Peyer's patch (tissue), 4 donors: ENCODE data around the gene C9orf50. TPM values are rescaled to one million over a fixed set of nuclear protein-coding genes. Genes with fewer than 3 reads are reported as not detected.

Source experiments
- DNase-seq, 3 donors: peaks; one replicate each; pipeline ENCODE4 v3.0.0-alpha.2; 2017 to 2019
- H3K27ac ChIP-seq, 4 donors: fragments of 200-600 bp; sonication (generic); one replicate each; pipeline ENCODE4 v1.5.1; 2016 to 2019
- H3K27me3 ChIP-seq, 2 donors: fragments of 200-600 bp; sonication (generic); one replicate each; pipeline ENCODE4 v1.5.1; 2019
- H3K36me3 ChIP-seq, 3 donors: fragments of 200-600 bp; sonication (generic); one replicate each; pipeline ENCODE4 v1.5.1; 2016 to 2019
- H3K4me1 ChIP-seq, 4 donors: fragments of 200-600 bp; sonication (generic); one replicate each; pipeline ENCODE4 v1.5.1; 2016 to 2019
- H3K4me3 ChIP-seq, 4 donors: fragments of 200-600 bp; sonication (generic); 1 replicate in 3 of 4; 2 replicates in 1 of 4; pipeline ENCODE4 v1.5.1; 2016 to 2019; ENCODE audit warnings: mild to moderate bottlenecking in 1 of 4
- H3K9me3 ChIP-seq, 4 donors: fragments of 200-600 bp; sonication (generic); one replicate each; pipeline ENCODE4 v1.5.1; 2016 to 2019; ENCODE audit warnings: mild to moderate bottlenecking in 1 of 4
- POLR2A ChIP-seq, 2 donors: fragments of 450-650 bp; IDR thresholded peaks; one replicate each; pipeline ENCODE4 v1.5.1; 2017; ENCODE audit warnings: antibody characterized with exemption in 2 of 2, mild to moderate bottlenecking in 2 of 2, moderate library complexity in 2 of 2
- total RNA-seq, 4 donors: library from RNA; depleted of rRNA; stranded (reverse); fragments of >200 nt; gene quantifications; one replicate each; pipeline ENCODE4 v1.1.0, GENCODE V29; 2016
- TF ChIP-seq, protein P1 (sequence below), 6 experiments: fragments of 450-650 bp in 4 of 6; fragments of 200-600 bp in 2 of 6; sonication (generic) in 1 of 6; IDR thresholded peaks; one replicate each; pipeline ENCODE4 v1.5.1; 2017 to 2019; ENCODE audit warnings: antibody characterized with exemption in 6 of 6, mild to moderate bottlenecking in 3 of 6, moderate library complexity in 1 of 6

C9orf50 gene
- total RNA-seq, 4 donors from 2014 or later = not detected

DNA sequence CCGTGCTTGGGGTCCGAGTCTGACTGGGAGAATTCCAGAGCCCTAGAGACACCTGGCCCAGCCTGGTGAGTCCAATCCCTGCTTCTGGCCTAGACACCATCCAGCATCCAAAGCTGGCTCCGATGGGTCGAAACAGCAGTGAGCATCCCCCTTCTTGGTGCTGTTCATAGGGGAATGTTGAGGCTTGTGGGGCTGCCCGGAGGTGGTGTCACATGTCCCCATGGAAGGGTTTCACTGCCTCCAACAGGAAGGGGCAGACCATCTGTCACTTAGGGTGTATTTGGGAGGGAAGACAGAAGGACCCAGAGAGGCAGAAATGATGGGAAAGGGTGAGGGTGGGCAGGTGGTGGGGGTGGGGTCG, 13.9 kb downstream of the C9orf50 start:
- Histone ChIP-seq H3K4me3 (no peak overlapping the region), H3K27me3 (no peaks in the 10 kb centered on the region), H3K36me3 (no peaks in the 10 kb centered on the region), H3K4me1 (peaks cover 0 to 35% (median 17%) of the 10 kb centered on the region in 4 donors), H3K9me3 (no peaks in the 10 kb centered on the region), H3K27ac (peak overlapping the region; percentile 32 to 85 (median 73))
- DNase-seq = no peak
- TF ChIP-seq POLR2A (IDR thresholded peaks at IDR 0.05) = no peak

DNA sequence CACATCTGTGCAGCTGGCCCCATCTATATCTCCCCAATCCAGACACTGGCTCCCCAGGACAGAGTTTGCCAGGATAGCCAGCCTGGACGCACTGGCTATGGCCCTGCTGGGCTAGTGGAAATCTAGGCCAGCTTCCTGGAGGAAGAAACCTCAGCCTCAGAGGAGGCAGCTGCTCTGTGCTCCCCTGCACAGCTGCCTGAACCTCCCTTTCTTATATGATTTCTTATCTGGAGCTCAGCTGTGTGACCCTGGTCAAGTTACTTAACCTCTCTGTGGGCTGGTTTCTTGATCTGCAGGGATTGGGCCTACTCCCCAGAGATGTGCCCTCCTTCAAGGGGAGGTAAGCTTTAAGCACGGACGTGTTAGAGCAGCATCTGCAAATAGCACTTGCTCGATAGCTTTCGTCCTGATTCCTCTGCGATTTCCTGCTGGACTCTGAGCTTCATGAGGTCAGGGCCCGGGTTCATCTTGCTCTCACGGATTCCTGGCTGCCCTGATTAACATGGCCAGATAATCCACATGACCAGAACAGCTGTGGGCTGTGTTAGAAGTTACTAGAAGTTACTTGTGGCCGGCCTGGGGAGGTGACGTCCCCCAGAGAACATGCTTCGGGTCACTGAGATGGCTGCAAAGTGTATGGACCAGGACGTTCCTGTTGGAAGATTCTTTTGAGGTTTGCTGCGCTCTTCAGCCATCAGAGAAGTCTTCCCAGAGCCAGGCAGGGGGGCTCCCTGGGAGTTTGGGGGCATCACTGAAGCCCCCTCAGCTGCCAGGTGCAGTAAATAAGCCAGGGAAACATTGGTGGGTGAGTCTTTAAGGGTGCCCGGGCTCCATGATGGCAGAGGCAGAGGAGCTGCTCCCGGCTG, 14.5 kb downstream of the C9orf50 start:
- no peak for TF ChIP-seq POLR2A (IDR thresholded peaks at IDR 0.05)
- TF ChIP-seq, protein P1, sequence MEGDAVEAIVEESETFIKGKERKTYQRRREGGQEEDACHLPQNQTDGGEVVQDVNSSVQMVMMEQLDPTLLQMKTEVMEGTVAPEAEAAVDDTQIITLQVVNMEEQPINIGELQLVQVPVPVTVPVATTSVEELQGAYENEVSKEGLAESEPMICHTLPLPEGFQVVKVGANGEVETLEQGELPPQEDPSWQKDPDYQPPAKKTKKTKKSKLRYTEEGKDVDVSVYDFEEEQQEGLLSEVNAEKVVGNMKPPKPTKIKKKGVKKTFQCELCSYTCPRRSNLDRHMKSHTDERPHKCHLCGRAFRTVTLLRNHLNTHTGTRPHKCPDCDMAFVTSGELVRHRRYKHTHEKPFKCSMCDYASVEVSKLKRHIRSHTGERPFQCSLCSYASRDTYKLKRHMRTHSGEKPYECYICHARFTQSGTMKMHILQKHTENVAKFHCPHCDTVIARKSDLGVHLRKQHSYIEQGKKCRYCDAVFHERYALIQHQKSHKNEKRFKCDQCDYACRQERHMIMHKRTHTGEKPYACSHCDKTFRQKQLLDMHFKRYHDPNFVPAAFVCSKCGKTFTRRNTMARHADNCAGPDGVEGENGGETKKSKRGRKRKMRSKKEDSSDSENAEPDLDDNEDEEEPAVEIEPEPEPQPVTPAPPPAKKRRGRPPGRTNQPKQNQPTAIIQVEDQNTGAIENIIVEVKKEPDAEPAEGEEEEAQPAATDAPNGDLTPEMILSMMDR (IDR thresholded peaks at IDR 0.05) = no peak
- peak overlapping the region; percentile 32 to 85 (median 73) for H3K27ac ChIP-seq
- no peaks in the 10 kb centered on the region for H3K9me3 ChIP-seq
- H3K36me3 ChIP-seq = no peaks in the 10 kb centered on the region
- no peak for DNase-seq
- H3K27me3 ChIP-seq = no peaks in the 10 kb centered on the region
- H3K4me3 ChIP-seq = no peak overlapping the region
- peaks cover 0 to 35% (median 16%) of the 10 kb centered on the region in 4 donors for H3K4me1 ChIP-seq

DNA sequence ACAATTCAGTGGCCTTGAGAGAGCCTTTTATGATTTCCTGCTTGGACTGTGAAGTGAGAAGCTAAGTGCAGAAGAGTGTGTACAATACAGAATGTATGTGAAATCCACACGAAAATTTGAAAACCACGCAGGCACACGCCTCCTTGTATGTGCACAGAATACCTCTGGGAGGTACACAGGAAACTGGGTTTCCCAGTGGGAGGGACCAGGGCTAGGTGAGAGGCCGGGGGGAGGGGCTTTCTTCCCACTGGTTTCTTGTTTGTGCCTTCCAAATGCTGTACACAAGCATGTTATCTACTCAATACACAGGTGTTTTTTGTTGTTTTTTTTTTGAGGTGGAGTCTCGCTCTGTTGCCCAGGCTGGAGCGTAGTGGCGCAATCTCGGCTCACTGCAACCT, 16.1 kb downstream of the C9orf50 start:
- DNase-seq = no peak
- TF ChIP-seq, protein P1 (IDR thresholded peaks at IDR 0.05) = no peak
- no peaks in the 10 kb centered on the region for H3K27me3 ChIP-seq

DNA sequence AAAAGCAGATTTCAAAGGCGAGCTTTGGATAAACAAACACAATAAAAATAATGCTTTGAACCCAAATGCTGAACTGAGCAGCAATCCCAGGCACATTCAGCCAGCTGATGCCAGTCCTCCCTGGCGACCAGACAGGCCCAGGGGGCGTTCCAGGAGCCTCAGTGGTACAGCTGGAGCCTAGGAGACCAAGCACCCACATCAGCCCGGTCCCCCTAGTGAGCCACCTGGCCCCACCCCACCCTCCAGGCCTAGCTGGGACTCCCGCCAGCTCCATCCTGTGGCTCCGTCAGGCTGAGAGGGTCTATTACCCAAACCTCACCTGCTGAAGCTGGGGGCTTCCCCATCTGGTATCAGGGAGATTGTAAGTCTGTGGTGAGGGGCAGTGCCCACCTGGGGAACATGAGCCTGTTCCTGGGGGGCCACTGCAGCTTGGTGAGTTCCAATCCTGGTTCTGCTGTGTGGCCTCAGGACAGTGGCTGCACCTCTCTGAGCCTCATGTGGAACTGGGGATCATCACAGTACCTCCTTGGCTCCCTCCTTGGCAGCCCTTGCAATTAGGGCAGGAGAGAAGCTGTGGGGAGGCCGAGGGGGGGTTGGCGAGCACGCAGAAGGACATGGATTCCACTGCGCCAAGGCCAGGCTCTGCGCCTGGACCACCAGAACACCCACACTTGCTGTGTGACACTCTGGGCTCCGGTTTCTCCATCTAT, 16.7 kb downstream of the C9orf50 start:
- Histone ChIP-seq H3K27ac (no peak overlapping the region), H3K27me3 (no peaks in the 10 kb centered on the region), H3K4me1 (peaks cover 0 to 17% (median 0%) of the 10 kb centered on the region in 4 donors), H3K36me3 (no peaks in the 10 kb centered on the region), H3K4me3 (no peak overlapping the region), H3K9me3 (no peaks in the 10 kb centered on the region)
- no peak for DNase-seq
- TF ChIP-seq, protein P1 (IDR thresholded peaks at IDR 0.05) = no peak

More for the DNA sequence above, 16.1 kb downstream of the C9orf50 start:
- Histone ChIP-seq H3K36me3 (no peaks in the 10 kb centered on the region), H3K27ac (no peak overlapping the region), H3K4me3 (no peak overlapping the region), H3K4me1 (peaks cover 0 to 23% (median 4%) of the 10 kb centered on the region in 4 donors), H3K9me3 (no peaks in the 10 kb centered on the region)

DNA sequence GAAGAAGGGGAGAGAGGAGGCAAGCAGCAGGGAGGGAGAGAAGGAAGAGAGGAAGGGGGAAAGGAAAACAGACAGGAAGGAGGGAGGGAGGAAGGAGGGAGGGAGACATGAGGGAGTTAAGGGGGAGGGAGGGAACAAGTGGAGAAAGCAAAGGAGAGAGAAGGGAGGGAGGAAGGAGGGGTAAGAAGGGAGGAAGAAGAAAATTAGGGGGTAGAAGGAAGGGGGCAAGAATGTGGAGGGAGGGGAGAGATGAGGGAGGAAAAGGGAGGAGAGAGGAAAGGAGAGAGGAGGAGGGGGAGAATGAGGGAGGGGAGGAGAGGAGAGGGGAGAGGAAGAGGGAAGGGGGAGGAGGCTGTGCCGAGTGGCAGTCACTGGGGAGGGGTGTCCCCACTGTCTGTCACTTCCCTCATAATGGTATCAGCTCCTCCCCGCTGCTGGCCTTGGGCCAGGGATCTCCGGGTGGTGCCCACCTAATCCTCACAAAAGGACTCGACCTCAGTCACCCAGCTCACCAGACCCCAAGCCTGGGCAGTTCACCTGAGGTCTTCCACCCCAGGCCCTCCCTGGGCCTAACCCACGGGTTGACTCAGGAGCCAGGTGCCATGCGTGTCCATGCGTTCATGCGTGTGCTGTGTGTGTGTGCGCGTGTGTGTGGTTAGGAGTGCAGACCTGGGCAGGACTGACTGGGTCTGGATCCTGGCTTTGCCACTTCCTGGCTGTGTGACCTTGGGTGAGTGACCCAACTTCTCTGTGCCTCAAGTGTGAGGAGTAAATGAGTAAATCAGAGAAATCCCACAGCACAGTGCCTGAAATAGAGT, 18.1 kb downstream of the C9orf50 start:
- Histone ChIP-seq H3K36me3 (no peaks in the 10 kb centered on the region), H3K27me3 (no peaks in the 10 kb centered on the region), H3K27ac (no peak overlapping the region), H3K4me1 (peaks cover 0 to 11% (median 3%) of the 10 kb centered on the region in 4 donors), H3K4me3 (no peak overlapping the region), H3K9me3 (no peaks in the 10 kb centered on the region)
- no peak for DNase-seq
- TF ChIP-seq, protein P1 (IDR thresholded peaks at IDR 0.05) = no peak
- TF ChIP-seq POLR2A (IDR thresholded peaks at IDR 0.05) = no peak
